ENCODE measurements around the gene SPRR2B.
"Not testable (repeated sequence)": the region's sequence is repeated elsewhere in the genome, so short reads cannot be mapped to it uniquely, and the experiment has no call there.

SPRR2B gene

GRCh38 chr1:153087652-153088051, 16.2 kb upstream of the SPRR2B start:
- TF ChIP-seq SPI1 (IDR thresholded peaks at IDR 0.05; ENCODE audit: low read depth, low read length) (no peak), TAF1 (IDR thresholded peaks at IDR 0.05; ENCODE audit: low read depth, low read length) (no peak), POLR2AphosphoS5 (IDR thresholded peaks at IDR 0.05; ENCODE audit: low read depth, low read length) (no peak), POLR2A (IDR thresholded peaks at IDR 0.05; ENCODE audit: low read depth, low read length) (no peak), POU2F2 (IDR thresholded peaks at IDR 0.05; ENCODE audit: low read depth, low read length) (no peak), PAX5 (IDR thresholded peaks at IDR 0.05; ENCODE audit: insufficient read depth, low read length, severe bottlenecking) (no peak)
- FAIRE-seq (no peak), DNase-seq (ENCODE audit: insufficient read length, low spot score) (no peak)

- no peak for FAIRE-seq
- no peak for DNase-seq (ENCODE audit: insufficient read length, low spot score)
- no peak for TF ChIP-seq POLR2A (IDR thresholded peaks at IDR 0.05; ENCODE audit: low read depth, low read length)
- TF ChIP-seq TAF1 (IDR thresholded peaks at IDR 0.05; ENCODE audit: low read depth, low read length), result no peak
- no peak for TF ChIP-seq PAX5 (IDR thresholded peaks at IDR 0.05; ENCODE audit: insufficient read depth, low read length, severe bottlenecking)
- no peak for TF ChIP-seq POLR2AphosphoS5 (IDR thresholded peaks at IDR 0.05; ENCODE audit: low read depth, low read length)
- TF ChIP-seq POU2F2 (IDR thresholded peaks at IDR 0.05; ENCODE audit: low read depth, low read length), result no peak
- TF ChIP-seq SPI1 (IDR thresholded peaks at IDR 0.05; ENCODE audit: low read depth, low read length), result no peak
Observed at GRCh38 chr1:153081736-153082135, 10.3 kb upstream of the SPRR2B start.

GRCh38 chr1:153072806-153073726, 1.7 kb upstream of the SPRR2B start:
- no peak for DNase-seq (ENCODE audit: insufficient read length, low spot score)
- FAIRE-seq, result no peak
- TF ChIP-seq PAX5 (IDR thresholded peaks at IDR 0.05; ENCODE audit: insufficient read depth, low read length, severe bottlenecking) (no peak), TAF1 (IDR thresholded peaks at IDR 0.05; ENCODE audit: low read depth, low read length) (no peak)

DNA sequence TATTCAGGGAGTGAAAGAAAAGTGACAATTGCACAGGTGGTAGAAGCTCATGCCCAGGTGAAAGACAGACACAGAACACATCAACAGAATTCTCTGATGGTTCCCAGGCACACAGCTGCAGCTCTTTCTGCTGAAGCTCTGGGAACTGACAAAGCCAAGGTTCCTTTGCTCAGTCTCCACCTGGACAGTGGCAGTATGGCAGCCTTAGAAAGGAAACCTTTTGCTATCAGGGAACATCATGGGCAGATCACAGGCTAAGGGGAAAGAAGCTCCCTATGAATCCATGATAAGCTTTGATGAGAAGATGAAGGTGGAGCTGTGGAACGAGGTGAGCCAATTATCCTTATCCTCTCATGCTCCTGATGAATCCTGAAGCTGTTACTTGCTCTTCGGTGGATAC, 1.2 kb downstream of the SPRR2B start:
- FAIRE-seq (no peak), DNase-seq (ENCODE audit: insufficient read length, low spot score) (no peak)
- TF ChIP-seq PAX5 (IDR thresholded peaks at IDR 0.05; ENCODE audit: insufficient read depth, low read length, severe bottlenecking) (no peak), TAF1 (IDR thresholded peaks at IDR 0.05; ENCODE audit: low read depth, low read length) (no peak), SPI1 (IDR thresholded peaks at IDR 0.05; ENCODE audit: low read depth, low read length) (no peak), POU2F2 (IDR thresholded peaks at IDR 0.05; ENCODE audit: low read depth, low read length) (no peak), POLR2A (IDR thresholded peaks at IDR 0.05; ENCODE audit: low read depth, low read length) (no peak), POLR2AphosphoS5 (IDR thresholded peaks at IDR 0.05; ENCODE audit: low read depth, low read length) (no peak)

- TF ChIP-seq TAF1 (IDR thresholded peaks at IDR 0.05; ENCODE audit: low read depth, low read length) (no peak), SPI1 (IDR thresholded peaks at IDR 0.05; ENCODE audit: low read depth, low read length) (no peak), POLR2AphosphoS5 (IDR thresholded peaks at IDR 0.05; ENCODE audit: low read depth, low read length) (no peak), POLR2A (IDR thresholded peaks at IDR 0.05; ENCODE audit: low read depth, low read length) (no peak), PAX5 (IDR thresholded peaks at IDR 0.05; ENCODE audit: insufficient read depth, low read length, severe bottlenecking) (no peak), POU2F2 (IDR thresholded peaks at IDR 0.05; ENCODE audit: low read depth, low read length) (no peak)
- DNase-seq (ENCODE audit: insufficient read length, low spot score), result no peak
- FAIRE-seq, result peak; percentile 45
Observed at GRCh38 chr1:153058826-153059784, 12.3 kb downstream of the SPRR2B start.

- FAIRE-seq (no peak), DNase-seq (ENCODE audit: insufficient read length, low spot score) (no peak)
- no peak for TF ChIP-seq POU2F2 (IDR thresholded peaks at IDR 0.05; ENCODE audit: low read depth, low read length)
- no peak for TF ChIP-seq POLR2A (IDR thresholded peaks at IDR 0.05; ENCODE audit: low read depth, low read length)
- TF ChIP-seq POLR2AphosphoS5 (IDR thresholded peaks at IDR 0.05; ENCODE audit: low read depth, low read length), result no peak
- no peak for TF ChIP-seq SPI1 (IDR thresholded peaks at IDR 0.05; ENCODE audit: low read depth, low read length)
- TF ChIP-seq PAX5 (IDR thresholded peaks at IDR 0.05; ENCODE audit: insufficient read depth, low read length, severe bottlenecking), result no peak
- no peak for TF ChIP-seq TAF1 (IDR thresholded peaks at IDR 0.05; ENCODE audit: low read depth, low read length)
Observed at GRCh38 chr1:153058154-153058553, 13.3 kb downstream of the SPRR2B start.

GRCh38 chr1:153057375-153057774, 14.0 kb downstream of the SPRR2B start, which contains the start of gene SPRR2A:
TSS of gene SPRR2A (minus strand) at chr1:153057512. CDS start at chr1:153056735, 777 bp downstream.
- DNase-seq (ENCODE audit: insufficient read length, low spot score), result no peak
- no peak for FAIRE-seq
- TF ChIP-seq SPI1 (IDR thresholded peaks at IDR 0.05; ENCODE audit: low read depth, low read length) (peak; percentile 48; the same call in 1 of the 2 replicates), PAX5 (IDR thresholded peaks at IDR 0.05; ENCODE audit: insufficient read depth, low read length, severe bottlenecking) (no peak)

DNA sequence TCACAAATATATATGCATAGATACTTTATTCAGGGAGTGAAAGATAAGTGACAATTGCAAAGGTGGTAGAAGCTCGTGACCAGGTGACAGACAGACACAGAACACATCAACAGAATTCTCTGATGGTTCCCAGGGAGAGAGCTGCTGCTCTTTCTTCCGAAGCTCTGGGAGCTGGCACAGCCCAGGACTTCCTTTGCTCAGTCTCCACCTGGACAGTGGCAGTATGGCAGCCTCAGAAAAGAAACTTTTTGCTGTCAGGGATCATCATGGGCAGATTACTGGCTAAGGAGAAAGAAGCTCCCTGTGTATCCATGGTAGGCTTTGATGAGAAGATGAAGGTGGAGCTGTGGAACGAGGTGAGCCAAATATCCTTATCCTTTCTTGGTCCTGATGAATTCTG, 15.3 kb downstream of the SPRR2B start:
- not testable (repeated sequence) for DNase-seq (ENCODE audit: insufficient read length, low spot score); FAIRE-seq

DNA sequence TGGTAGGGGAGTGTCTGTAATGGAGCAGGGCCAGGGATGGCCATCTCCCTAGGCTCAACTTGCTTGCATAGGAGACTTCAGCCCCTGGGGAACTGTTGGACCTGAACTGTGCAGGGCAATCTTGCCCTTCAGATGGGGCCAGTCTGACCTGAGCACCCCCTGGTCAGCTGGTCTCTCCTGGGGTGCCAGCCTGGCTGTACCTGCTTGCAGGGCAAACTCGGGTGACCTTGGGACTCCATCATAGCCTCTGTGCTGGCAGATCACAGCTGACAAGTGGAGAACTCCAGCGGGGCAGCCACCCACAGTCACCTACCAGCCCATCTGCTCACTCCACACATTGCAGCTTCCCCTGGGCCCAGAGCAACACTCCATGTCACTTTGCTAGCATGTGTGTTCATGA, 22.2 kb downstream of the SPRR2B start:
- FAIRE-seq (no peak), DNase-seq (ENCODE audit: insufficient read length, low spot score) (no peak)
- TF ChIP-seq POLR2A (IDR thresholded peaks at IDR 0.05; ENCODE audit: low read depth, low read length) (no peak), SPI1 (IDR thresholded peaks at IDR 0.05; ENCODE audit: low read depth, low read length) (no peak), PAX5 (IDR thresholded peaks at IDR 0.05; ENCODE audit: insufficient read depth, low read length, severe bottlenecking) (no peak), TAF1 (IDR thresholded peaks at IDR 0.05; ENCODE audit: low read depth, low read length) (no peak), POLR2AphosphoS5 (IDR thresholded peaks at IDR 0.05; ENCODE audit: low read depth, low read length) (no peak), POU2F2 (IDR thresholded peaks at IDR 0.05; ENCODE audit: low read depth, low read length) (no peak)

Data from GM12891 (cell line).